ENCODE measurements around the gene C1orf35.

C1orf35 gene

DNA sequence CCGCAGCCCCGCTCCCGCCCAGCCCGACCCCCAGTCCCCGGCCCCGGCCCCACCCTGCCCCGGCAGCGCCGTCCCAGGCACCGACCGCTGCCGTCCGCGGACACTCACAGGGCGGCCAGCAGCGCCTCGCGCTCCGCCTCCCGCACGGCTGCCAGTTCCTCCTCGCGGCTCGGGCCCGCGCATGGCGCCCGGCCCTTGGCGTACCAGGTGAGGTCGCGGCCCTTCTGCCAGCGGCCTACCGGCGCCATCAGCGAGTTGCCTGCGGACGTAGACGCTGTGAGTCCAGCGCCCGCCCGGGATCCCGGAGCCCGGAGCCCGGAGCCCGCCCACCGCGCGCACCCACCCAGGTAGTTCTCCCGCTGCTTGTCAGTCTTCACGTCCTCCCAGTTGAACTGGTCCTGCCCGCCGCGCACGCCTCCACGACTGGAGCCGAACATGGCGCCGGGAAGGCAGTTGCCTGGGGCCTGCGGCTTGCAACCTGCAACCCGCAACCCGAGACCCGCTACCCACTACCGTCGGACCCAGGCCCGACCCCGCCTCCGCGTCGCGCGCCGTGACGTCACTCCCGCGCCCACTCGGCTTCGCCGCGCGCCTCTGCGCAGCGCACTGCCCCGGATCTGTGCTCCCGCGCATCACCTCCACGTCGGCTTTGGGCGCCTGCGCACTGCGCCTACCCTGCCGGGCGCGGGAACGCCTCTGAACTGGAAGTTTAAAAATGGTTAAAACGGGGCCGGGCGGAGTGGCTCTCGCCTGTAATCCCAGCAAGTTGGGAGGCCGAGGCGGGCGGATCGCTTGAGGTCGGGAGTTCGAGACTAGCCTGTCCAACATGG lies at the start of gene C1orf35:
C1orf35 (minus strand) TSS at position 535 of the 830 bp plus-strand sequence; CDS start at position 437, 98 bp downstream.
- peak; percentile 95 for DNase-seq

DNA sequence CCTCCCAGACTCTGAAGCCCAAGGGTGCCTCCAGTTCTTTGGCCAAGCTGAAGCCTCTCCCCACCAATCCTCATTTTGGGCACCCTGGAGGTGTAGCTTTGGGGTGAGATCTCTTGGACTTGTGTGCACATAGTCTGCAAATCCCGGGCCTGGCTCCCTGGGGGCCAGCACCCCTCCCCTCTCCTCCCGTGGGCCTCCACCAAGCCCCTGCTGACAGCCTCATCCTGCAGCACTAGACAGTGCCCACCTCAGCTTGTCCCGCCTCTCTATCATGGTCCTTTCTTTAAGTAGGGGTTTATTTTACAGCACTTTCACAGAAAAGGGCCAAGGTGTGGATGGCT lies 49.8 kb upstream of the C1orf35 start:
- DNase-seq, result no peak

DNA sequence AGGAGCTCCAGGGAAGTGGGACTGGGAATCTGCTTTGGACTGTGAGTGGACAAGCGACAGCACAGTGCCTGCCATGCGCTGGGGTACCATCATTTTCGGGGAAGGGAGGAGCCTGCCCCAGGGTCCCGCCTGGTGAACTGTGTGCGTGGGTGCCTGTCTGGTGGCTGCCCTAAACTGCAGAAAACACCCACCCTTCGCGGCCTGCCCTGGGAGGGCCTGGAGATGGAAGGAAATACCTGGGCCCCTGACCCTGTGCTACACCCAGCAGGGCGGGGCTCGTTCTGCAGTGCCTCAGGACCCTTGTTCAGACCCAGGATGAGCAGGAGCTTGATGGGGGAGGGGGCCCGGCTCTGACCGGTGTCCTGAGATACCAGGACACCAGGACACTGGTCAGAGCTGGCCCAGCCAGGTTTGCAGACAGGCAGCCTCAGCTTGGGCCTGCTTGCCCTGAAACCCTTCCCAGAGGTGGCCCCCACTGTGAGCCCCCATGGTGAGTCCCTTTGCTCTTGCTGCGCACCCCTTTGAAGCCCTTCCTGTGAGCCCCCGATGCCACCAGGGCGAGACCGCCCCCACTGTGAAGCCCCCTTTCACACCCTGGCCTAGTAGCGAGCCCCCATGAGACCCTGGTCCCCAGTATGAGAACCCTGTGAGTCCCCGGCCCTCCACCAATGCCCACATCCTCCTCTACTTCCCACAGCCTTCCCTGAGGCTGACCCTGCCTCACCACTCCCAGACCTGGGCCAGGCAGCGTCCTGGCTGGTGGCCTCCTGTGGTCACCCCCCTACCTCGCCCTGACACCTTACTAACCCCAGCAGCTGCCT lies 49.2 kb upstream of the C1orf35 start:
- no peak for DNase-seq

DNA sequence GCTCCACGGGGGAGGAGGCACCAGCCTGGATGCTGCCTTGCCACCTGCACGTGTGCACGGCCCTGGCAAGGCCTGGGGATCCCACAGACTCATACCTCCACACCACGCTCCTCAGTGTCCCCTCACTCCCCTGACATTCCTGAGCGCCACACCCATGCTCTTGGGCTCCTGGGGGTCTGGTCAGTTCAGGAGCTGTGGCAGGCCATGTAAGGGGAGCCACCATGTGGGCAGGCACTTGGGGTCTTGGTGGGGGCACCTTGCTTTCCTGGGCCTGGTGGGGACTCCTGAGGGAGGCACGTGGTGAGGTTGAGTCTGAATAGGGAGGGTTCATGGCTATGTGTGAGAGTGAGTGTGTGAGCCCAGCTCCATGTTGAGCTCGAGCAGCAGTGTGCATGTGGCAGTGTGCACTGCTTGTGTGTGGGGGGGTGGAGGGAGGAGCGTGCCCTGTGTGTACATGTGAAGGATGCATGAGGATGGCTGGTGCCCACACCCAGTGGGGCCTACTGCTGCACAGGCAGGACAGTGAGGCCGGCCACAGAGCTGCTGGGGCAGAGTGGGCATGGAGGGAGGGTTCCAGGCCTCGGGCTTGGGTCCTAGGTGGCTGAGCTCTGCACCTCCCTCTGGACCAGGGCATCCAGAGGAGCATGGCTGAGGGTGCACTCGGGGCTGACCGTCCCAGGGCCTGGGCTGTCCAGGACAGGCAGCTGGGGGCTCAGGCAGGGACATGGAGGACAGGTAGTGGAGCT lies 48.2 kb upstream of the C1orf35 start:
- no peak for DNase-seq

DNA sequence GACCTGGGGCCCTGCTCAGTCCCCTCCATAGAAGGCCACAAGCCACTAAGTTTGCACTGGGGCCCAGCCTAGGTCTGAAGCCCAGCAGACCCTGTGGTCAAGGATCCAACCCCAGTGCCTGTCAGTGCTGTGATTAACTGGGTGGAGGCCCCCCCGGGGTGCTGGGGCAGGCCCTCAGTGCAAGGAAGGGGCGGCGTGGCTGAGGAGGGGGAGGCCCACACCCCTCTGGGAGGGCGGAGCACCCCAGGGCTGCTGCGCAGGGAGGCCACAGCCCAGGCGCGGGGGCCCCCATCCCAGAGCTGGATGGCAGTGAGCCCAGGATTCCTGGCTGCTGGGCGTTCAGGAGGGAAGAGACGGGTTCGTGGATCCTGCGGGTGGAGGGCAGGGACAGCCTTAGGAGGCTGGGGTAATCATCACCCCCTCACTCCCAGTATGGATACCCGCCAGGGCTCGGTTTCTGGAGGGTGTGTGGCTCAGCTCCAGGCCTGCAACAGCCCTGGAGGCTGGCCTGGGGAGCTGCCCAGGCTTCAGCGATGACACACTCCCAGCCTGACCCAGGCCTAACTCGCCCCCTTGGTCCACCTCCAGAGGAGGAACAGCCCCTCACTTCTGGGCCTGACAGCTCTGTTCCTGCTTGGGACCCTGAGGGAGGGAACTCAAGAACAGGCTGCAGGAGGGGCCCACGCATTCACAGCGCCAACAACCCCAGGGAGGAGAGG lies 47.5 kb upstream of the C1orf35 start:
- DNase-seq, result no peak

DNA sequence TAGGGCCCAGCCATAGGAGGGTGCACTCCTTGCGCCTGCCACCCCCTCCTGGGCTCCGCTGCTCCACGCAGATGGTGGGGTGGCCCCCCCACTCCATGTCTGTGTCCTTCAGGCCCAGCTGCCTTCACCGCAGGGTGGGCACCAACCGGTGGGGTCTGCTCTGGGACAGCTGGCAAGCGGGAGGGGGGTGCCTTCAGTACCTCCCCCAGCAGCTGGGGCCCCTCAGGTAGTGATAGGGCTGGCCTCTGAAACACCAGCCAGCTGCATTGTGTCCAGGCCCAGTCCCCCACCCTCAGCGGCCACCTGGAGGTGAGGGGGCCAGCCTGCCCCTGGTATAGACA lies 47.0 kb upstream of the C1orf35 start:
- no peak for DNase-seq

DNA sequence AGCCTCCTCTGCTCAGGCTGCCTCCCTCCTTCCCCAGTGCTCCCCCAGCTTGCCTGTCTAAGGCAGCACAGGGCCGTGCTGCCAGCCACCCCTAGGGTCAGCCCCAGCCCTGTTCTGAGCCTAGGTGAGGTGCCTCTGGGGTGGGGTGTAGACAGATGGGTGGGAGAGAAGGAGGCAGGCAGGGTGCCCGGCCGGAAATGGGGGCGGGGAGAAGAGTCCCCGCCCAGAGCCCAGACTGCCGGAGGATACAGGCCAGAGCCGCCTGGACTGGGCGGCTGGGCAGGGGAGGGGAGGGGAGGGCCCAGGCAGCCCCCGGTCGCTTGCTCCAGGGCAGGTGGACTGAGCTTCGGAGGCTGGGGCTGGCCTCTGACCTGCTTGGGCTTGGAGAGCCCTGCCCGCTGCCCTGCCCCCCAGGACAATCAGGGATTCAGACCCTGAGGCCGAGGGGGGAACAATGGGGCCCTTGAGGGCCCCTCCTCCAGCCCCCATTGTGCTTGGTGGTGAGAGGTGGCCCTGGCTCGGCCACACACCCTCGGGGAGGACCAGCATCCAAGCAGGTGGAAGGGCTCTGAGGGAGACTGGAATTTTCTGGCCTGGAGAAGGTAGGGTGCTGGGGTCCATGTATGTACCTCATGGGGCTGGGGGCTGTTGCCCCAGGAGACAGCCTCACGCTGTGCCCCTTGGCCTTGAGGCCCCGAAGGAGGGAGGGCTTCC lies 46.4 kb upstream of the C1orf35 start, which contains the start of gene GJC2:
GJC2 (plus strand) TSS at position 525 of the 714 bp plus-strand sequence. CDS start 7,829 bp downstream, outside the sequence.
- no peak for DNase-seq

DNA sequence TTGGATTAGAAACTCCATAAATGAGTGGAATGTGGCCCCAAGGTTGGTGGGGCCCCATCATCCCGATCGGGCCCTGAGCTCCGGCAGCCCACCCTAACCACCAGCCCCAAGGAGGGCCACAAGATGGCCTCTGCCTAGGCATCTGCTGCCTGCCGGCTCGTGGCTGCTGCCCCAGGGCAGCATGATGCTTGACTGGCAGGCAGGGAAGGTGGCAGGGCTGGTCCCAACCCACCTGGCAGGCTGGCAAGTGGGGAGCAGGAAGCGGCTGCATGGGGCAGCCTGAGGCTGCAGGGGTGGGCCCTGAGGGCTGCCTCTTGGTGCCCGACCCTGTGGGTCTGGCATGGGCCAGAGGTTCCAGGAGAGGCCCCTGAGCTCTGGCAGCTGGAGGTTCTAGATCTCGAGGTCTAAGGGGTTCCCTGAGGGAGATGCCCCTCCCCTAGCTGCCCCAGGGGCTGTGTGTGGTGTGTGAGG lies 45.8 kb upstream of the C1orf35 start:
- no peak for DNase-seq

DNA sequence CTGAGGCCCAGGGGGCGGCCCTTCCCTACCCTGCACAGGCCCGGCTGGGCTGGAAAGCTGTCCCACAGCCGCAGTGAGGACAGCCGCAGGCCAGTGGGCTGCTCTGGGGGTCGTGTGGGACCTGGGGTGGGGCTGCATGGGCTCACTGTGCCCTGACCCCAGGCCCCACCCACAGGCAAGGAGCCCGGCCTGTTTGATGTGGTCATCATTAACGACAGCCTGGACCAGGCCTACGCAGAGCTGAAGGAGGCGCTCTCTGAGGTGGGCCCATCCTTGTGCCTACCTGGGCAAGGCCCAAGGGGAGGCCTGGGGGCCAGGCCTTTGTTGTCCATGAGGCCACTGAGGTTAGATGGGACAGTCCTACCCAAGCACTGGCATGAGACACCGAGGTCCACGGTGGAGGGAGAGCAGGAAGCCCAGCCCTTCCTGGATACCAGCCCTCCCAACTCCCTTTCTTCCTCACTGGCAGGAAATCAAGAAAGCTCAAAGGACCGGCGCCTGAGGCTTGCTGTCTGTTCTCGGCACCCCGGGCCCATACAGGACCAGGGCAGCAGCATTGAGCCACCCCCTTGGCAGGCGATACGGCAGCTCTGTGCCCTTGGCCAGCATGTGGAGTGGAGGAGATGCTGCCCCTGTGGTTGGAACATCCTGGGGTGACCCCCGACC lies 45.2 kb upstream of the C1orf35 start:
- no peak for DNase-seq

DNA sequence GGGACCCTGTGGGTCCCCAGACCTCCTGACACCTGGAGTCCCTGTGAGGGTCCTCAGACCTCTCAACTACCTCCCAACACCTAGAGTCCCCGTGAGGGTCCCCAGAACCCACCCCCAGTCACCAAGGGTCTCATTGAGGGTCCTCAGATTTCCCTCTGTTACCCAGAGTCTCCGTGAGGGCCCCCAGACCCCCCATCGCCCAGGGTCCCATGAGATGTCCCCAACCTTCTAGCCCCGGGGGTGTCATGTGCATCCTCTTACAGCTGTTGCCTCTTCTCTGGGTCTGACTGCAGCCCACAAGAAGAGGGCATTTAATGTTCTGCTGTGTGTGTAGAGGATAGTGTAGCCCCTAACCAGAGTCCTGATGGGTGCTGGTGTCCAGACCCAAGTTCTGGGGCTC lies 44.6 kb upstream of the C1orf35 start:
- no peak for DNase-seq

DNA sequence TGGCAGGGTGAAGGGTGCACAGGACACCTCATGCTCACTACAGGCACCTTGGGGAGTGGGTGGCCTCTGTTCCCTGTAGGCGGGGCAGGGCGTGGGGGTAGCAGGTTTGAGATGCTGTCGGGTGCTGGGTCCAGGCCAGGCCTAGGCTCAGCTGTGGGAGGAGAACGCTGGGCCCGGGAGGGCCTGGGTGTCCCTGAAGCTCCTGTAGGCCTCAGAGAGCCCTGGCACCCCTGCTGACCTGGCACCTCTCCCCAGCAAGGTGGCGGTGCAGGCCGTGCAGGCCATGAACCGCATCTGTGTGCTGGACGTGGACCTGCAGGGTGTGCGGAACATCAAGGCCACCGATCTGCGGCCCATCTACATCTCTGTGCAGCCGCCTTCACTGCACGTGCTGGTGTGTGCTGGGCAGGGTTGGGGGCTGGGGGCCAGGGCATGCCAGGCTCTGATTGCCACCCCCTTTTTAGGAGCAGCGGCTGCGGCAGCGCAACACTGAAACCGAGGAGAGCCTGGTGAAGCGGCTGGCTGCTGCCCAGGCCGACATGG lies 44.1 kb upstream of the C1orf35 start:
- no peak for DNase-seq

DNA sequence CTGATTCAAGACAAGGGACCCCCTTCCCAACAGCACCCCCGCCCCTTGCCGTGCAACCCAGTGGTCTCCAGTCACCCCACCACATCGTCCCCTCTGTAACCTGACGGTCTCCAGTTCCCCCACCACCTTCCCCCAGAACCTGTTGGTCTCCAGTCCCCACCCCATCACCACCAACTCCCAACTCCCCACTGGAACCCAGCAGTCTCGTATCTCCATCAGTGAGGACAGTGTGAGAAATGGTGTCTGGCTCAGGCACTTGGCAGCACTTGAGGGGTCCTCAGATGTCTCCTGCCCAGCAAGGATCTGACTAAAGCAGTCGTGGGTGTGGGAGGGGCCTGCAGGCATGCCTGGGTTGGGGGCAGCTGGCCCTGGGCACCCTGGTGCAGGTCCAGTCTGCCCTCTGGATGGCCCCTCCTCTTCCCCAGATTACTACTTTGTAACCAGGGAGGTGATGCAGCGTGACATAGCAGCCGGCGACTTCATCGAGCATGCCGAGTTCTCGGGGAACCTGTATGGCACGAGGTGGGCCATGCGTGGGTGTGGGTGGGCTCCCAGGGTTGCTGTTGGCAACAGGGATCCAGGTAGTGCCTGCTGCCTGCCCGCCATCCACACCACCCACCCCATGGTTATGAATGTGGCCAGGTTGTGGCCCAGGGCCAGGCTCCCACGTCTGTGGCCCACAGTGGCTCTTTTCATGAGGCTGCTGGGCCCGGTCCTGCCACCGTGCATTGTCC lies 43.5 kb upstream of the C1orf35 start:
- no peak for DNase-seq

DNA sequence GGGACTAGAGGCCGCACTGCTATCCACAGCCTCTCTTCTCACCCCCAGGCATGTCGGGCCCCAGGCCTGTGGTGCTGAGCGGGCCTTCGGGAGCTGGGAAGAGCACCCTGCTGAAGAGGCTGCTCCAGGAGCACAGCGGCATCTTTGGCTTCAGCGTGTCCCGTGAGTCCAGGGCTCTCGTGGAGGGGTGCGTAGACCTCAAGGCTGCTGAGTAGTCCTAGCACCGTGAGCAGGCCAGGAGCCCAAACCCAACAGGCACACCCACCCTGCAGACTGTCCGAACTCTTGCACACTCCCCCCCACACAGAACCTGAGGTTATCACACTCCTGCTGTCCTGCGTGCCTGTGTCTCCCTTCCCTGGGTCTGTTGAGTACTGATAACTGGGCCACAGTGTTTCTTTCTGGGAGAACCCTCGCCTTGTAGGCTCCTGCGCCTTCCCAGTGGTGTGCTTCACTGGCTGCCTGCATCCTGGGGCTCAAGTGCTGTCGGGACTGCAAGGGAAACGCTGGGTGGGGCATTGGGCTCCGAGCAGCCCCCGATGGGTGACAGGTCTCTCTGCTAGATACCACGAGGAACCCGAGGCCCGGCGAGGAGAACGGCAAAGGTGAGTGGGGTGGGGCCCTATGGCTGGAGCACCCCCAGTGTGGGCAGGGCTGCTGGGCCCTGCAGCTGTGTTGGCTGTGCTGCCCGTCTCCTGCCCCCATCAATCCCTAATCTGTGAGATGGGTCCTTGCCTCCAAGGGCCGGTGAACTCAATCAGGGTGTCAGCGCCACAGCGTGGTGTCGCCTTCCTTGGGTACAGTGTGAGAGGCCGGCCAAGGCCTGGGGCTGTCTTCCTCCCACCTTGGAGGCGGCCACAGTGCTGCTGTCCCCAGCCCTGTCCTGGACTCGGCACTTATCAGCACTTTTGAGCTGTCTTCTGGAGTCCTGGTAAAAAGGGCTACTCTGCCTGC lies 42.6 kb upstream of the C1orf35 start:
- no peak for DNase-seq

DNA sequence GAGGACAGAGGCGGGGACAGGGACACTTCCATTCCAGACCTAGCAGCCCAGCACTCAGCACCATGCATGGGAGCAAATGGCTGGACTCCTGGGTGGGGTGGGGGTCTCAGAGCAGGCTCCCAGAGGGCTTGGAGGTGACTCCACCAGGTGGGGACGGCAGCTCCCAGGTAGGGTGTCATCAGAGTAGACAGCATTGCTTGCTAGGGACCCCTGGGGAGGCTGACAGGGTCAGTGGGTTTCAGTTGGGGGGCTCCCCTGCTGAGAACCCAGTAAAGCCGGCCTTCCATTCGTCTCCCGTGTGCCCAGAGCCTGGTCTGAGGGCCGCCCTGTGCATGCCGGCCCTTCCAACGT lies 41.8 kb upstream of the C1orf35 start:
- no peak for DNase-seq

DNA sequence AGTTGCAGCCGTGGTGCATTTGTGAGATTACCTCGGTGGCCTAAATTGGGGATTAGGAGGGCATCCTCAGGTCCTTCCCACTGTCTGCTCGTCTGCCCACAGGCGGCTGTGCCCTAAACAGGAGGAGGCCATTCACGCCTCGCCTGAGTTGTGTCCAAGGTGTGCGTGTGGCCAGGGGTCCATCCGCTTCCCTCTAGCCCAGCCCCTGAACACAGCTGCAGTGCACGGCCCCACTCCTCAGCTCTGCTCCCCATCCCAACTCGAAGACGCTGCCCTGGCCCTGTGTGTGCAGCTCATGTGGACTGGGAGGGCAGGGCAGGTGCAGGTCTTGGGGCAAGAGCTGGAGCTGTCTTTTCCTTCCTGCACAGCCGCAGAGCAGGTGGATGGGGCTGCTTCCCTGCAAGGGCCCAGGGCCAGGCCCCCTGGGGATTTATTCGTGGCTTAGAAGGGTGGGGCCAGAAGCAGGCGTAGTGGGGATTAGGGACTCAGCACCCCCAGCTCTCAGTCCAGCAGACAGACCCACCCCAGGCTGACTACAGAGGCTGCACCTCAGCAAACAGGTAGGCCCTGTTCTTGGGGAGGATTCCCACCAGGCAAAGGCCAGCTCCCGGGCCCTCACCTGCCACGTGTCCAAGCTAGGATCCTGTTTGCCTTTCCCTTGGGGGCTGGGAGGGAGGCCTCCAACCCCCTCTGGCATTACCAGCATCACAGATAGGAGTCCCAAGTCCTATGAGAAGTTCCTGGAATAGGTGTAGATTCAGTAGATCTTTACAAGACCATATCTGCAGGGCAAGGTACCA lies 41.3 kb upstream of the C1orf35 start:
- DNase-seq, result no peak

DNA sequence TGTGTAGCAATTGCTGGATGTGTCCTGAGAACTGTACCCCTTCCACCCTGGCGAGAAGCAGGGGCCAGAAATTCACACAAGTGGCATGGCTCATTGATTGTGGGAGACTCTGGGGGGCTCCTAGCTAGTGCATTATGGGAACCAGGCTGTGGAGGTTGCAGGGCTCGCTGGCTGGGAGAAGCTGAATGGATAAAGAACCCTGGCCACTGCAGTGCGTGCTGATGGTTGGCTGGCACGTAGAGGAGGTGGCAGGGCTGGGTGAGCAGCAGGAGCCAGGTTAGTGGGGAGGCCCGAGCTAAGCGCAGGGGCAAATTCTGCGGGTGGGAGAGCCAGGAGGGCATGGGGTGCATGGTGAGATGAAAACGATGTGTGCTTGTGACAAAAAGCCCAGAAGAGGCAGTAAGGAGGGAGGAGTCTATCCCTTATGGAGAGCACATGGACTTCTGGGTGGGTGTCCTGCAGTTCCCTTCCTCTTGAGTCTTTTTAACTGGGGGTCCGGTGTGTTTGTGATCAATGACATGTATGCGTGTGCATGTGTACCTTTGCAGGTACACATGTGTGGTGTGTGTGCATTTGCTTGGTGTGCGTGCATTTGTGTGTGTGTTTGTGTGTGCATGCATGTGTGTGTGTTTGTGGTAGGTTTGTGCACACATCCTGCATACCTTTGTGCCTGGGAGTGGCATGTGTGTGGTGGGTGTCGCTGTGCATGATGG lies 40.5 kb upstream of the C1orf35 start:
- no peak for DNase-seq

DNA sequence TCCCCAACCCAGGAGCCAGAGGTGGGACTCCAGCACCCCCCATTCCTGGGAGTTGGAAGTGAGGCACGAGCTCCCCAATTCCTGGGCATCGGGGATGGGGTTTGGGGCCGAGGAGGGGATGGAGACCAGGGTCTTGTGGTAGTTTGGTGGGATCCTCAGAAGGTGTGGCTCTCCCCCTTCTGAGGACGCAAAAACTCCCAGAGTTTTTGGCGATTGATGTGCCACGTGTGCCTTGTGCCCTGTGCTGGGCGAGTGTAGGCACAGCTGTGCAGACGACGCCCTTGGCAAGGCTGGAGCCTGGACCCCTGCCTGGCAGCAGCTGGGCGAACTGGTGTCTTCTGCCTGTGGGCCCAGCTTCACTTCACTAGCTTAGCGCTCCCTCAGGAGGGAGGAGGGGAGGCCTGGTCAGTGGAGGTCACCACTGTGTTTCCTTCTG lies 39.6 kb upstream of the C1orf35 start:
- DNase-seq, result no peak
